DND-41 (cell line): ENCODE data around the gene SNN.

ENCODE experiments used
- EZH2 ChIP-seq: IDR thresholded peaks from 3 replicates; pipeline ENCODE4 v1.6.1; 2012; ENCODE audit warnings: borderline replicate concordance, low read depth, mild to moderate bottlenecking, moderate library complexity, low read length, inconsistent platforms; ENCODE audit not compliant: severe bottlenecking
- TF ChIP-seq, protein P1 (sequence below): IDR thresholded peaks from 2 replicates; pipeline ENCODE4 v1.5.1; 2012; ENCODE audit warnings: borderline replicate concordance, low read length, moderate library complexity, mild to moderate bottlenecking; ENCODE audit not compliant: poor library complexity, severe bottlenecking; ENCODE audit errors: extremely low read depth

GRCh38 chr16:11635113-11635652 lies 33.1 kb upstream of the SNN start:
- TF ChIP-seq, protein P1, sequence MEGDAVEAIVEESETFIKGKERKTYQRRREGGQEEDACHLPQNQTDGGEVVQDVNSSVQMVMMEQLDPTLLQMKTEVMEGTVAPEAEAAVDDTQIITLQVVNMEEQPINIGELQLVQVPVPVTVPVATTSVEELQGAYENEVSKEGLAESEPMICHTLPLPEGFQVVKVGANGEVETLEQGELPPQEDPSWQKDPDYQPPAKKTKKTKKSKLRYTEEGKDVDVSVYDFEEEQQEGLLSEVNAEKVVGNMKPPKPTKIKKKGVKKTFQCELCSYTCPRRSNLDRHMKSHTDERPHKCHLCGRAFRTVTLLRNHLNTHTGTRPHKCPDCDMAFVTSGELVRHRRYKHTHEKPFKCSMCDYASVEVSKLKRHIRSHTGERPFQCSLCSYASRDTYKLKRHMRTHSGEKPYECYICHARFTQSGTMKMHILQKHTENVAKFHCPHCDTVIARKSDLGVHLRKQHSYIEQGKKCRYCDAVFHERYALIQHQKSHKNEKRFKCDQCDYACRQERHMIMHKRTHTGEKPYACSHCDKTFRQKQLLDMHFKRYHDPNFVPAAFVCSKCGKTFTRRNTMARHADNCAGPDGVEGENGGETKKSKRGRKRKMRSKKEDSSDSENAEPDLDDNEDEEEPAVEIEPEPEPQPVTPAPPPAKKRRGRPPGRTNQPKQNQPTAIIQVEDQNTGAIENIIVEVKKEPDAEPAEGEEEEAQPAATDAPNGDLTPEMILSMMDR, result no peak
- TF ChIP-seq EZH2, result no peak
